ENCODE data around the gene DTYMK. TPM values are rescaled to one million over a fixed set of nuclear protein-coding genes. Genes with fewer than 3 reads are reported as not detected.

DTYMK gene
- total RNA-seq, 4 donors from 2014 or later = 7.7 to 18.7 (median 11.0) TPM

- H3K9me3 ChIP-seq = no peaks in the 10 kb centered on the region
- H3K27me3 ChIP-seq = no peaks in the 10 kb centered on the region
- peak overlapping the region in 1 of 2 donors; percentile 98 for H3K4me3 ChIP-seq
- peak overlapping the region in 1 of 4 donors; percentile 7 for H3K27ac ChIP-seq
- 89% methylated on average over 5 of the region's 14 CpGs; no CpG with 5 or more reads in 1 of the 2 donors for WGBS, 2 donors (ENCODE audit: low coverage in 1 of 2)
- TF ChIP-seq EP300 (IDR thresholded peaks at IDR 0.05) (no peak), POLR2AphosphoS5 (IDR thresholded peaks at IDR 0.05) (no peak), POLR2A (IDR thresholded peaks at IDR 0.05) (no peak), CTCF (IDR thresholded peaks at IDR 0.05) (no peak)
- no peak for ATAC-seq
- peaks cover 10 to 68% (median 34%) of the 10 kb centered on the region in 3 donors for H3K4me1 ChIP-seq
- H3K36me3 ChIP-seq = peaks cover 0 to 1% of the 10 kb centered on the region in 2 donors
Measured at GRCh38 chr2:241638940-241639339, 47.7 kb downstream of the DTYMK start.

DNA sequence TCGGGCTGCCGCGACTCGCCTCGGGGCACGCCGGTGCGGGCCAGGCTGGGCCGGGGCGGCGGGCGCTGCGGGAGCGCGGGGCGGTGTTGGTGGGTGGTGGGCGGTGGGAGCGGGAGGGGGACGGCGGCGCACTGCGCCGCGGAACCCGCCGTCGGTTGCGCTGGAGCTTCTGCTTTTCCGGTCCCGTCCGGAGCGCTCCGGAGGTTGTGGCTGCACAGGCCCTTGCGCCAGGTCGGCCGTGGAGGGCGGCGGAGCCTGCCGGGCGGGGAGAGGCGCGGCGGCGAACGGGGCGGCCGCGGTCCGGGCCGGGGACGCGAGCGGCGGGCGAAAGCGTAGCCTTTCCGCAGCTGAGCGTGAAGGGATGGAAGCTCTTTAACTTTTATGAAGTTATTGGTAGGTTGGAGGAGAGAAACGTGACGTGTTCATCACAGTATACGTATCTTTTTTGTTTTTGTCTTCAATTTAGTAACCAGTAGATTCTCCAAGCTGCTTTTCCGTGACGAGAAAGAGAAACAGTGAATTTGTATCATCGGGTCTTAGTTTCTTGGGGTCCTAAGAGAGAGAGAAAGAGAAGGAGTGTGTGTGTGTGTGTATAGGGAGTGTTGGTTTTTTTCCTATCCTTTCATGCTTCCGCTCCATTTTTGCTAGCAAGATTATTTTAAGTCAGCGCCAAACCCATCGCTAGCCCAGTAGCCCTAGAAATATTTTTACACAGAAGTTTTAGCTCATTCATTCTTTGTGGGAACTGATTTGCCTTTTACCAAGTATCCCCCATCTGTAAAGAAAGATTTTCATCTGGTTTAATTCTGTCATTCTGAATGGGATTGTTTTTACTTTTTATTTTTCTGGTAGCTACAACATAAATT is 48.6 kb downstream of the DTYMK start:
- no peak for TF ChIP-seq EP300 (IDR thresholded peaks at IDR 0.05)
- TF ChIP-seq POLR2A (IDR thresholded peaks at IDR 0.05) = no peak
- no peak for TF ChIP-seq CTCF (IDR thresholded peaks at IDR 0.05)
- TF ChIP-seq POLR2AphosphoS5 (IDR thresholded peaks at IDR 0.05) = no peak
- Histone ChIP-seq H3K4me3 (peak overlapping the region; percentile 71 to 98), H3K27ac (peak overlapping the region; percentile 86 to 99 (median 99)), H3K9me3 (no peaks in the 10 kb centered on the region), H3K27me3 (no peaks in the 10 kb centered on the region), H3K36me3 (peaks cover 0 to 10% of the 10 kb centered on the region in 2 donors), H3K4me1 (peaks cover 10 to 76% (median 34%) of the 10 kb centered on the region in 3 donors)
- WGBS, 2 donors (ENCODE audit: low coverage in 1 of 2) = 1 to 3% methylated on average over 8 to 29 of the region's 67 CpGs
- ATAC-seq = peak; percentile 5

DNA sequence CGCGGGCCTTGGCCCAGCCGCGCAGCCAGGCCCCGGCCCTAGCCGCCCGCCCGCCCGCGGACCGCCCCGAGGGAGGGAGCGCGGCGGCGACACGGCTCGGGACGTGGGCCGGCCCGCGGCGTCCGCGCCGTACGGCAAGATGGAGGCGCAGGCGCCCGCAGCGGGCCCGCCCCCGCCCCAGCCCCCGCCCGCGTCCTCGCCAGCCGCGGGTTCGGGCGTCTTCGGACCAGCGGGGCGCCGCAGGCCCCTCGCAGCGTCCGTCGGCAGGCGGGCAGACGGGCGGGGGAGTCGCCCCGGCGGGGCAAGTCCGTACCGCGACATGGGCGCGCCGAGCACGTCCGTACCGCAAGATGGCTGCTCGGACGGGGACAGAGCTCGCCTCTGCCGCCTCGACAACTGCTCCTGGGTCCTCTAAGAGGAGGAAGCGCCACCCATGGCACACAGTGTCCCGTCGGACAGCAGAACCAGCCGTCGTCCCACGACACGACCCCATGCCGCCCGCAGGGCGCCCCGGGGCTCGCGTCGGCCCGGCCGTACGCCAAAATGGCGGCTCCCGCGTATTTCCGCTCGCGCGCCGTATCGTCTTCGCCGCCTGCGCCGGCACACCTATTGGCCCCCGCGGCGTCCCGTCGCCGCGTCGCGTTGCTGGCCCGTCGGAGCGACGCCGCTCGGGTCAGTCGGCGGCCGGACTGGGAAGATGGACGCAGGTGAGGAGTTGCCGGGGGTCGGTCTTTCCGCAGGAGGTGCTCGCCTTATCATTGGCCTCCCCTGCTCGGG is 49.4 kb downstream of the DTYMK start, which contains the start of the genes ATG4B and THAP4:
Gene ATG4B, plus strand, starts transcription at position 676 of the 777 bp plus-strand sequence. Its CDS starts 22 bp downstream, at position 698.
Gene THAP4, minus strand, starts transcription at position 141 of the 777 bp plus-strand sequence. CDS start 141 bp downstream, outside the sequence.
- Histone ChIP-seq H3K9me3 (no peaks in the 10 kb centered on the region), H3K36me3 (peaks cover 0 to 19% of the 10 kb centered on the region in 2 donors), H3K4me1 (peaks cover 10 to 79% (median 34%) of the 10 kb centered on the region in 3 donors), H3K27me3 (no peaks in the 10 kb centered on the region), H3K4me3 (peak within 1 kb of the TSS; percentile 71 to 98), H3K27ac (peak within 1 kb of the TSS; percentile 86 to 99 (median 99))
- WGBS, 2 donors (ENCODE audit: low coverage in 1 of 2) = 0% methylated on average over 11 of the region's 123 CpGs; no CpG with 5 or more reads in 1 of the 2 donors
- TF ChIP-seq CTCF (IDR thresholded peaks at IDR 0.05) (peak in 1 of 4 experiments; percentile 11), POLR2AphosphoS5 (IDR thresholded peaks at IDR 0.05) (peak; percentile 95), EP300 (IDR thresholded peaks at IDR 0.05) (no peak), POLR2A (IDR thresholded peaks at IDR 0.05) (peak; percentile 74 to 83)
- peak; percentile 87 for ATAC-seq

DNA sequence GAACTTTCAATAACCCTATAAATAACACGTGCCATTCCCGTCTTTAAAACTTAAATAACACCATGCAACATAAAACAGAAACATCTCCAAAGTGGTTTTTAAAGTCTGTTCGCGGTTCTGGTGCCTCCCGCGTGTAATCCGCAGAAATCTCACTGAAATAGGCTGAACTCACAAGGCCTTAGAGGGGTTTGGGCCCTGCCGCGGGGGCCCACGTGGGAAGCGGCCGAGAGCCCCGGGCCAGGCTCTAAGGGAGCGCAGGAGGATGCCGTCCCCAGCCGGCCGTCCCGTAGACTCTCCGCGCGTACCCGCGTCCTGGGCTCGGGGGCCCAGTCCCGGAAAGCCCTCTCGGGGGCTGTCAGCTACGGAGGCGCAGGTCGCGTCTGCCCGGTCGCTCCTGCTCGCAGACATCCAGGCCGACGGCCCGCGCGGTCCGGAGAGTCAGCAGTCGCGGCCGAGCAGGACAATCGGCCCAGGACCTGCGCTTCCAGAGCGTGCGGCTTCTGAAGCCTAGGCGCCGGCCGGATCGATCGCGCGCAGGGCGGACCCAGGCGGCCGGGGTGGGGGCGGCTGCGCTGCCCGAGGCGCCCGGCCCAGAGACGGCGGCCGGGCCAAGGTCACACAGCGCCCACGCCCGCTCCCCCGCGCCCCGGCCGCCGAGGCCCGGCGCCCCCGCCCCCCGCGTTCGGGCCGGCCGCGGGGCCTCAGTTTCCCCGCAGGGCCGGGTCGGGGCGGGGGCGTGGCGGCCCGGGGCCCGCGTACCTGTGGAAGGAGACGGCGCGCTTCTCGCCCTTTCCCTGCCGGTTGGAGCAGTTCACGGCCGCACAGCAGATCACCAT is 50.2 kb downstream of the DTYMK start:
- H3K4me1 ChIP-seq = peaks cover 10 to 71% (median 34%) of the 10 kb centered on the region in 3 donors
- WGBS, 2 donors (ENCODE audit: low coverage in 1 of 2) = 7 to 8% methylated on average over 2 to 6 of the region's 97 CpGs
- H3K36me3 ChIP-seq = peaks cover 0 to 27% of the 10 kb centered on the region in 2 donors
- no peaks in the 10 kb centered on the region for H3K9me3 ChIP-seq
- peak overlapping the region; percentile 74 to 99 (median 99) for H3K27ac ChIP-seq
- H3K4me3 ChIP-seq = peak overlapping the region; percentile 71 to 98
- H3K27me3 ChIP-seq = no peaks in the 10 kb centered on the region
- TF ChIP-seq EP300 (IDR thresholded peaks at IDR 0.05) (no peak), CTCF (IDR thresholded peaks at IDR 0.05) (no peak), POLR2A (IDR thresholded peaks at IDR 0.05) (peak; percentile 45 to 53), POLR2AphosphoS5 (IDR thresholded peaks at IDR 0.05) (no peak)
- ATAC-seq = peak; percentile 47

All from gastroesophageal sphincter (tissue), 4 donors.